Small intestine (tissue), 7 donors: ENCODE results near the gene ZNF74. TPM values are rescaled to one million over a fixed set of nuclear protein-coding genes. Genes with fewer than 3 reads are reported as not detected.

ENCODE experiments used
- DNase-seq, 2 donors: peaks; one replicate each; pipeline versions ENCODE4 v3.0.0 to v3.0.0-alpha.2; 2013
- FAIRE-seq: peaks from 2 replicates; lab custom pipeline; 2012; peaks lifted over from hg19 to GRCh38; lab: Jason Lieb, UNC
- H3K27ac ChIP-seq, 3 donors: one replicate each; pipeline ENCODE4 v1.5.1; 2013; ENCODE audit warnings: low read length in 2 of 3, mild to moderate bottlenecking in 2 of 3, control low read depth in 1 of 3, inconsistent platforms in 1 of 3, low read depth in 1 of 3, moderate library complexity in 1 of 3
- H3K27me3 ChIP-seq, 3 donors: one replicate each; pipeline ENCODE4 v1.6.1; 2013; ENCODE audit warnings: low read length in 3 of 3, inconsistent platforms in 1 of 3; ENCODE audit not compliant: control insufficient read depth in 3 of 3, insufficient read depth in 3 of 3
- H3K36me3 ChIP-seq, 3 donors: one replicate each; pipeline ENCODE4 v1.6.1; 2013; ENCODE audit warnings: low read length in 3 of 3, inconsistent platforms in 1 of 3, low read depth in 1 of 3, mild to moderate bottlenecking in 1 of 3, moderate library complexity in 1 of 3; ENCODE audit not compliant: control insufficient read depth in 3 of 3, insufficient read depth in 2 of 3
- H3K4me1 ChIP-seq, 3 donors: one replicate each; pipeline ENCODE4 v1.6.1; 2013; ENCODE audit warnings: low read length in 2 of 3, inconsistent platforms in 1 of 3, low read depth in 1 of 3, mild to moderate bottlenecking in 1 of 3, moderate library complexity in 1 of 3; ENCODE audit not compliant: control insufficient read depth in 3 of 3, insufficient read depth in 2 of 3
- H3K4me3 ChIP-seq, 3 donors: one replicate each; pipeline ENCODE4 v1.5.1; 2013; ENCODE audit warnings: low read length in 3 of 3, control low read depth in 1 of 3, inconsistent platforms in 1 of 3, low read depth in 1 of 3, mild to moderate bottlenecking in 1 of 3, moderate library complexity in 1 of 3
- H3K9me3 ChIP-seq, 2 donors: one replicate each; pipeline ENCODE4 v1.6.1; 2013; ENCODE audit warnings: low read depth in 1 of 2, low read length in 1 of 2; ENCODE audit not compliant: control insufficient read depth in 2 of 2, insufficient read depth in 1 of 2
- whole genome bisulfite sequencing, 3 donors: extraction: QIAGEN DNeasy Blood & Tissue Kit; methylation state at CpG; one replicate each; pipeline ENCODE4 v1.1.7; 2013; 5-methylcytosine and 5-hydroxymethylcytosine counted together
- polyA plus RNA-seq, 4 donors: library from polyadenylated mRNA; stranded (reverse) in 3 of 4; unstranded in 1 of 4; fragments of 200-250 nt in 3 of 4; fragments of 120-200 nt in 1 of 4; gene quantifications; one replicate each; pipeline versions ENCODE4 v1.2.1 to v1.2.3, GENCODE V29; 2013
- donor health status: healthy with polysubstance abuse.
- donor health status: control.
- donor health status: control.
- donor health status: Bipolar disorder and iron deficiency.
- donor health status: healthy.

Gene ZNF74
- polyA plus RNA-seq, 4 donors: 2.5 to 10.6 (median 4.2) TPM

DNA sequence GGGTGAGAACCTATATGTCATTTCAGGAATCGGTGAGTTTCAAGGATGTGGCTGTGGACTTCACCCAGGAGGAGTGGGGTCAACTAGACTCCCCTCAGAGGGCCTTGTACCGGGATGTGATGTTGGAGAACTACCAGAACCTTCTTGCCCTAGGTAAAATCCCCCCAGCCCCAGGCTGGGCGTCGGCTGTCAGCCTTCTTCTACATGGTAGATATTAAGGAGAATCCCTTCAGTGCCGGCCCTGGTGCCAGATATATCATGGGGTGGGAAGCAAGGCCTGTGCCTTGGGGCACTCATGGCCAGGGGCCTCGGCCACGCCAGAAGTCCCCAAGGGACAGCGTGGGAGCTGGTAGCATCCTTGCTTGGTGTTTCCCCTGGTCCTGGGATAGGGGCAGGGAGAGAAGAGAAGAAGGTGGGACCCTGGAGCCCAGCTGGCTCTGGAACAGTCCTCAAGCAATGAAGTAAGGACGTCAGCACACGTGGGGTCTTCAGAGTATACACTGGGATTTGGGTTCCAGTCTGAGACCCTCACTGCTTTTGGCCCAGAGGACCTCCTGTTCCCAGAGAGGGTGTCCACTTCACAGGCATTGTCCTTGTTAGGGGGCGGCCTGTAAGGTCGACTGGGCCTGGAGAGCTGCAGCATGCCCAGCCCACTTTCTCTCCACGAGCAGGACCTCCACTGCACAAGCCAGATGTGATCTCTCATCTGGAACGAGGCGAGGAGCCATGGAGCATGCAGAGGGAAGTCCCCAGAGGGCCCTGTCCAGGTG is 6.8 kb downstream of the ZNF74 start:
- no peaks in the 10 kb centered on the region for H3K4me1 ChIP-seq
- WGBS, 3 donors: 90 to 97% (median 93%) methylated on average over 15 of the region's 15 CpGs
- H3K4me3 ChIP-seq: no peak overlapping the region
- DNase-seq (no peak), FAIRE-seq (no peak)
- H3K27me3 ChIP-seq: no peaks in the 10 kb centered on the region
- no peaks in the 10 kb centered on the region for H3K9me3 ChIP-seq
- H3K27ac ChIP-seq: no peak overlapping the region
- peaks cover 0 to 50% (median 11%) of the 10 kb centered on the region in 3 donors for H3K36me3 ChIP-seq

DNA sequence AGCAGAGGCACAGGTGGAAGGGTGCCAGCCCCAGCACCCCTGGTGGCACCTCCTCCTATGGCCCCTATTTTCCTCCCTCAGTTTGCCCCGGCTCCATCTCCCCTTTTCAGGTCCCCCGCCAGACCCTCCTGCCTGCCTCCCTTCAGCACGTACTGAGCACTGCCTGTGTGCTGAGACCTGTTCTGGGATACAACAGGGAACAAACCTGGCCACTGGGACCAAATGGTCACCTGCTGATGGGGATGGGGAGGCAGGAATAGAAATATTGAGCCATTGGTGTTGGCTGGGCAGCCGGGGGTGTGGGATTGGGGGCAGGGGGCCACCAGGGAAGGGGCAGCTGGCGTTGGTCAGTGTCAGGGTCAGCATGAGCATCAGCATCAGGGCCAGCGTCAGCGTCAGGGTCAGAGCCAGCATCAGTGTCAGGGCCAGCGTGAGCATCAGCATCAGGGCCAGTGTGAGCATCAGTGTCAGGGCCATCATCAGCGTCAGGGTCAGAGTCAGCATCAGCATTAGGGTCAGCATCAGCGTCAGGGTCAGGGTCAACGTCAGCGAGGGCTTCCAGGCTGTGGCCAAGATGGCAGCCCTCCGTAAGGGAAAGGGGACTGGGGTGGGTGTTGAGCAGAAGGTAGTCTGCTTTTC is 7.5 kb downstream of the ZNF74 start:
- FAIRE-seq (no peak), DNase-seq (no peak)
- H3K27ac ChIP-seq: no peak overlapping the region
- no peak overlapping the region for H3K4me3 ChIP-seq
- 95 to 98% (median 96%) methylated on average over 13 of the region's 13 CpGs for WGBS, 3 donors
- H3K4me1 ChIP-seq: no peaks in the 10 kb centered on the region
- peaks cover 0 to 57% (median 11%) of the 10 kb centered on the region in 3 donors for H3K36me3 ChIP-seq
- no peaks in the 10 kb centered on the region for H3K27me3 ChIP-seq
- no peaks in the 10 kb centered on the region for H3K9me3 ChIP-seq

GRCh38 chr22:20402960-20403778 is 9.2 kb downstream of the ZNF74 start:
- no peak overlapping the region for H3K27ac ChIP-seq
- FAIRE-seq (no peak), DNase-seq (no peak)
- peaks cover 0 to 69% (median 11%) of the 10 kb centered on the region in 3 donors for H3K36me3 ChIP-seq
- no peaks in the 10 kb centered on the region for H3K27me3 ChIP-seq
- no peaks in the 10 kb centered on the region for H3K9me3 ChIP-seq
- H3K4me1 ChIP-seq: no peaks in the 10 kb centered on the region
- 93 to 97% (median 96%) methylated on average over 9 of the region's 9 CpGs for WGBS, 3 donors
- no peak overlapping the region for H3K4me3 ChIP-seq

GRCh38 chr22:20403779-20404140 is 9.8 kb downstream of the ZNF74 start:
- 91 to 97% (median 92%) methylated on average over 6 of the region's 6 CpGs for WGBS, 3 donors
- Histone ChIP-seq H3K27me3 (no peaks in the 10 kb centered on the region), H3K27ac (no peak overlapping the region), H3K36me3 (peaks cover 0 to 69% (median 11%) of the 10 kb centered on the region in 3 donors), H3K9me3 (no peaks in the 10 kb centered on the region), H3K4me3 (no peak overlapping the region), H3K4me1 (no peaks in the 10 kb centered on the region)
- FAIRE-seq (no peak), DNase-seq (no peak)

DNA sequence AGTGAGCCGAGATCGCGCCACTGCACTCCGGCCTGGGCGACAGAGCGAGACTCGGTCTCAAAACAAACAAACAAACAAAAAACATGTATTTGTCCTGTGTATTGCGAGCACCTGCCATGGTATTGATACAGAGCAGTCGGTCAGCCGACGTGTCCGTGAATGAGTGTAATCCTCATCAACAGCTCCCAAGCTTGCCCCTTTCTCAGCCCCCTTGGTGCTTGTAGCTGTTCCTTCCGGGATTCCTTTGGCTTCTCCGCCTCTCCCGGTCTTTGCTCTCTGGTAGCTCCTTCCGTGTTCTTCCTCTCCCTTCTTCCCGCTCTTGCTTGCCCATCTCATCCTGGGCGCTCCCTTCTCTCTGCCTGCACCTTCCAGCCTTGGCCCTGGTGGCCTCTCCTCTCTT is 10.9 kb downstream of the ZNF74 start:
- H3K4me1 ChIP-seq: no peaks in the 10 kb centered on the region
- H3K36me3 ChIP-seq: peaks cover 0 to 69% (median 11%) of the 10 kb centered on the region in 3 donors
- no peak overlapping the region for H3K27ac ChIP-seq
- 95 to 96% (median 95%) methylated on average over 18 of the region's 18 CpGs for WGBS, 3 donors
- no peaks in the 10 kb centered on the region for H3K27me3 ChIP-seq
- FAIRE-seq (no peak), DNase-seq (no peak)
- no peaks in the 10 kb centered on the region for H3K9me3 ChIP-seq
- no peak overlapping the region for H3K4me3 ChIP-seq

DNA sequence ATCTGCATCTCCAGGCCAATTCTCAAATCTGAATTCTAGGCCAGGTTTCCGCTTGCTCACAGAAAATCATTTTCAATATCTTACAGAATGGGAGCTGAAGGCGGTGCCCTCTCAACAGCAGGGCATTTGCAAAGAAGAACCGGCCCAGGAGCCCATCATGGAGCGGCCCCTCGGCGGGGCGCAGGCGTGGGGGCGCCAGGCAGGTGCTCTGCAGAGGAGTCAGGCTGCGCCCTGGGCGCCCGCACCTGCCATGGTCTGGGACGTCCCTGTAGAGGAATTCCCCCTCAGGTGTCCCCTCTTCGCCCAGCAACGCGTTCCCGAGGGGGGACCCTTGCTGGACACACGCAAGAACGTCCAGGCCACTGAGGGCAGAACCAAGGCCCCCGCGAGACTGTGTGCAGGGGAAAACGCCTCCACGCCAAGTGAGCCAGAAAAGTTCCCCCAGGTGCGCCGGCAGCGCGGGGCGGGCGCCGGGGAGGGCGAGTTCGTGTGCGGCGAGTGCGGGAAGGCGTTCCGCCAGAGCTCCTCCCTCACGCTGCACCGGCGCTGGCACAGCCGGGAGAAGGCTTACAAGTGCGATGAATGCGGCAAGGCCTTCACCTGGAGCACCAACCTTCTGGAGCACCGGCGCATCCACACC is 11.5 kb downstream of the ZNF74 start:
- Histone ChIP-seq H3K9me3 (no peaks in the 10 kb centered on the region), H3K27me3 (no peaks in the 10 kb centered on the region), H3K4me1 (no peaks in the 10 kb centered on the region), H3K36me3 (peaks cover 0 to 66% (median 11%) of the 10 kb centered on the region in 3 donors), H3K27ac (no peak overlapping the region), H3K4me3 (no peak overlapping the region)
- FAIRE-seq (no peak), DNase-seq (no peak)
- WGBS, 3 donors: 97% methylated on average over 43 to 45 of the region's 45 CpGs

GRCh38 chr22:20405931-20406685 is 12.2 kb downstream of the ZNF74 start:
- H3K9me3 ChIP-seq: no peaks in the 10 kb centered on the region
- no peaks in the 10 kb centered on the region for H3K4me1 ChIP-seq
- H3K27ac ChIP-seq: no peak overlapping the region
- H3K36me3 ChIP-seq: peaks cover 0 to 59% (median 11%) of the 10 kb centered on the region in 3 donors
- no peak for DNase-seq
- no peaks in the 10 kb centered on the region for H3K27me3 ChIP-seq
- no peak for FAIRE-seq
- no peak overlapping the region for H3K4me3 ChIP-seq
- 95 to 98% (median 97%) methylated on average over 62 of the region's 62 CpGs for WGBS, 3 donors
